HepG2 (cell line): ENCODE data around the gene TRIM6. TPM values are rescaled to one million over a fixed set of nuclear protein-coding genes. Genes with fewer than 3 reads are reported as not detected.

Source experiments
- ATAC-seq: fragments of 200-7000 bp; cut with Tn5 transposase; 3 replicates; pipeline ENCODE4 v1.9.1; 2020; ENCODE audit warnings: mild to moderate bottlenecking, moderate library complexity
- BruUV-seq: library from RNA; stranded (reverse); fragments of 400-500 nt; replicated peaks from 2 replicates; lab custom pipeline; 2021; lab: Mats Ljungman, UMichigan
- CTCF ChIA-PET: fragments of 300-600 bp; formaldehyde crosslinking; extraction: SDS; loops from one replicate; lab custom pipeline; 2021; ENCODE audit warnings: low total read pairs, inconsistent platforms, low intra/inter-chr PET ratio; lab: Yijun Ruan, JAX
- POLR2A ChIA-PET: fragments of 350-600 bp; sonication (Branson Sonifier 250); formaldehyde crosslinking; loops from one replicate; lab custom pipeline; 2020; ENCODE audit warnings: antibody characterized with exemption, inconsistent platforms; lab: Yijun Ruan, JAX
- DNase-seq: peaks from one replicate; pipeline ENCODE4 v3.0.0-alpha.2; 2015; ENCODE audit warnings: low spot score
- FAIRE-seq: peaks from 3 replicates; lab custom pipeline; 2011; peaks lifted over from hg19 to GRCh38; lab: Jason Lieb, UNC
- H2AFZ ChIP-seq: one replicate; pipeline ENCODE4 v1.6.1; 2011; ENCODE audit warnings: low read length, inconsistent platforms
- H3K27ac ChIP-seq: fragments of 300-600 bp; 3 replicates; pipeline ENCODE4 v1.8.0; 2011; ENCODE audit warnings: mixed run types, mild to moderate bottlenecking, mixed read lengths, low read length, inconsistent platforms; ENCODE audit not compliant: insufficient read depth; ENCODE audit errors: extremely low read length
- H3K27me3 ChIP-seq, 2 experiments: fragments of 200-600 bp in 1 of 2; 2 replicates in 1 of 2; 3 replicates in 1 of 2; pipeline versions ENCODE4 v1.6.0 to v1.8.0; 2011; ENCODE audit warnings: low read length in 2 of 2, mild to moderate bottlenecking in 2 of 2, moderate library complexity in 2 of 2, inconsistent platforms in 1 of 2; ENCODE audit not compliant: insufficient read depth in 2 of 2, control insufficient read depth in 1 of 2
- H3K36me3 ChIP-seq, 2 experiments: fragments of 200-600 bp in 1 of 2; replicated peaks in 1 of 2; 2 replicates in 1 of 2; 3 replicates in 1 of 2; pipeline versions ENCODE4 v1.5.1 to v1.8.0; 2011; ENCODE audit warnings: low read length in 2 of 2, inconsistent platforms in 1 of 2; ENCODE audit not compliant: insufficient read depth in 2 of 2, control insufficient read depth in 1 of 2
- H3K4me1 ChIP-seq: 2 replicates; pipeline ENCODE4 v1.5.1; 2012; ENCODE audit warnings: low read length, inconsistent platforms; ENCODE audit not compliant: insufficient read depth
- H3K4me2 ChIP-seq: 2 replicates; pipeline ENCODE4 v1.6.0; 2011; ENCODE audit warnings: low read depth, low read length, inconsistent platforms
- H3K4me3 ChIP-seq, 3 experiments: fragments of 200-600 bp in 1 of 3; sonication (generic), shearing (Covaris generic) in 1 of 3; replicated peaks in 1 of 3; 2 replicates each; pipeline ENCODE4 v1.5.1; 2011 to 2016; ENCODE audit warnings: low read length in 3 of 3, inconsistent platforms in 2 of 3, low read depth in 2 of 3, mild to moderate bottlenecking in 2 of 3, control low read depth in 1 of 3, mixed read lengths in 1 of 3; ENCODE audit not compliant: insufficient read depth in 1 of 3
- H3K79me2 ChIP-seq: one replicate; pipeline ENCODE4 v1.6.1; 2011; ENCODE audit warnings: low read length, inconsistent platforms; ENCODE audit not compliant: insufficient read depth
- H3K9ac ChIP-seq: 2 replicates; pipeline ENCODE4 v1.6.0; 2011; ENCODE audit warnings: mild to moderate bottlenecking, low read depth, low read length, inconsistent platforms; ENCODE audit not compliant: insufficient read depth
- H3K9me3 ChIP-seq: 2 replicates; pipeline ENCODE4 v1.5.1; 2012; ENCODE audit warnings: mild to moderate bottlenecking, low read length
- H4K20me1 ChIP-seq: 2 replicates; pipeline ENCODE4 v1.6.0; 2011; ENCODE audit warnings: inconsistent platforms, mild to moderate bottlenecking, low read length, moderate library complexity; ENCODE audit not compliant: insufficient read depth
- BRD4 ChIP-seq: sonication (generic); formaldehyde crosslinking; IDR thresholded peaks from 2 replicates; pipeline ENCODE4 v1.4.0; 2020; ENCODE audit warnings: missing genetic modification reagents
- ERF ChIP-seq: IDR thresholded peaks from 2 replicates; pipeline ENCODE4 v1.6.1; 2018; ENCODE audit warnings: missing biosample characterization, missing genetic modification reagents
- FOXA3 ChIP-seq: IDR thresholded peaks from 2 replicates; pipeline ENCODE4 v1.6.1; 2016; ENCODE audit warnings: missing genetic modification reagents, missing compliant biosample characterization
- GATA4 ChIP-seq: sonication (generic); IDR thresholded peaks from 2 replicates; pipeline ENCODE4 v1.6.1; 2016; ENCODE audit warnings: antibody characterized with exemption, low read depth, borderline replicate concordance
- HES4 ChIP-seq: sonication (generic); formaldehyde crosslinking; IDR thresholded peaks from 2 replicates; pipeline ENCODE4 v1.9.0; 2021; ENCODE audit warnings: mild to moderate bottlenecking, missing genetic modification reagents, borderline replicate concordance
- JUND ChIP-seq: sonication (generic); formaldehyde crosslinking; IDR thresholded peaks from 2 replicates; pipeline ENCODE4 v1.8.0; 2022; ENCODE audit warnings: mild to moderate bottlenecking, missing genetic modification reagents
- PAF1 ChIP-seq: IDR thresholded peaks from 2 replicates; pipeline ENCODE4 v1.6.1; 2016; ENCODE audit warnings: missing genetic modification reagents, missing compliant biosample characterization
- RARA ChIP-seq: IDR thresholded peaks from 2 replicates; pipeline ENCODE4 v1.6.1; 2016; ENCODE audit warnings: missing genetic modification reagents, missing compliant biosample characterization
- ZNF7 ChIP-seq: IDR thresholded peaks from 2 replicates; pipeline ENCODE4 v1.6.1; 2016; ENCODE audit warnings: missing biosample characterization, missing genetic modification reagents
- ZNF773 ChIP-seq: sonication (generic); formaldehyde crosslinking; IDR thresholded peaks from 2 replicates; pipeline ENCODE4 v1.4.0; 2020; ENCODE audit warnings: missing genetic modification reagents, borderline replicate concordance
- WGBS: methylation state at CpG from one replicate; pipeline ENCODE4 v1.1.6; 2017; ENCODE audit warnings: low lambda C conversion rate; 5-methylcytosine and 5-hydroxymethylcytosine counted together
- in situ Hi-C: cut with HindIII; loops from 2 replicates; pipeline ENCODE4 v1.10.0; 2017; ENCODE audit warnings: low pct_unique_long_range_greater_than_20kb; ENCODE audit not compliant: extremely low pct_ligation_motif_present
- intact Hi-C: fragments of 100-400 bp; cut with micrococcal nuclease; formaldehyde crosslinking; loops from one replicate; pipeline ENCODE4 v1.10.0; 2022; ENCODE audit not compliant: unreplicated experiment
- polyA plus RNA-seq, 8 experiments: library from polyadenylated mRNA; depleted of rRNA in 3 of 8; stranded (reverse) in 7 of 8; unstranded in 1 of 8; fragments of >200 nt; fragmentation: Illumina TruSeq in 4 of 8; extraction: Trizol in 4 of 8; gene quantifications; 2 replicates each; pipeline versions ENCODE4 v1.2.1 to v1.2.3, GENCODE V29; 2011 to 2016; ENCODE audit warnings: low read depth in 4 of 8, missing spikeins in 1 of 8, mixed read lengths in 1 of 8; ENCODE audit not compliant: insufficient read depth in 1 of 8
- total RNA-seq, 5 experiments: library from RNA; depleted of rRNA; stranded (reverse); fragments of >200 nt; fragmentation: Illumina TruSeq; extraction: Trizol; gene quantifications; 2 replicates each; pipeline ENCODE4 v1.2.3, GENCODE V29; 2016; ENCODE audit warnings: low read depth in 1 of 5
- TF ChIP-seq, protein P1 (sequence below): sonication (generic); IDR thresholded peaks from 2 replicates; pipeline ENCODE4 v1.6.1; 2016; ENCODE audit warnings: low read depth, borderline replicate concordance
- TF ChIP-seq, protein P2 (sequence below): sonication (generic); formaldehyde crosslinking; IDR thresholded peaks from 2 replicates; pipeline ENCODE4 v1.5.0; 2020; ENCODE audit warnings: missing genetic modification reagents
- TF ChIP-seq, protein P3 (sequence below), 2 experiments: fragments of 450-650 bp in 1 of 2; sonication (generic) in 1 of 2; formaldehyde crosslinking in 1 of 2; IDR thresholded peaks; 2 replicates each; pipeline versions ENCODE4 v1.6.1 to v1.8.0; 2016 to 2022; ENCODE audit warnings: antibody characterized with exemption in 1 of 2, mild to moderate bottlenecking in 1 of 2, missing genetic modification reagents in 1 of 2

Gene TRIM6
- total and polyA plus RNA-seq, 2 of the 13 experiments (the other 11 are each of a cell fraction or from before 2014, with no cell fraction given) = not detected

DNA sequence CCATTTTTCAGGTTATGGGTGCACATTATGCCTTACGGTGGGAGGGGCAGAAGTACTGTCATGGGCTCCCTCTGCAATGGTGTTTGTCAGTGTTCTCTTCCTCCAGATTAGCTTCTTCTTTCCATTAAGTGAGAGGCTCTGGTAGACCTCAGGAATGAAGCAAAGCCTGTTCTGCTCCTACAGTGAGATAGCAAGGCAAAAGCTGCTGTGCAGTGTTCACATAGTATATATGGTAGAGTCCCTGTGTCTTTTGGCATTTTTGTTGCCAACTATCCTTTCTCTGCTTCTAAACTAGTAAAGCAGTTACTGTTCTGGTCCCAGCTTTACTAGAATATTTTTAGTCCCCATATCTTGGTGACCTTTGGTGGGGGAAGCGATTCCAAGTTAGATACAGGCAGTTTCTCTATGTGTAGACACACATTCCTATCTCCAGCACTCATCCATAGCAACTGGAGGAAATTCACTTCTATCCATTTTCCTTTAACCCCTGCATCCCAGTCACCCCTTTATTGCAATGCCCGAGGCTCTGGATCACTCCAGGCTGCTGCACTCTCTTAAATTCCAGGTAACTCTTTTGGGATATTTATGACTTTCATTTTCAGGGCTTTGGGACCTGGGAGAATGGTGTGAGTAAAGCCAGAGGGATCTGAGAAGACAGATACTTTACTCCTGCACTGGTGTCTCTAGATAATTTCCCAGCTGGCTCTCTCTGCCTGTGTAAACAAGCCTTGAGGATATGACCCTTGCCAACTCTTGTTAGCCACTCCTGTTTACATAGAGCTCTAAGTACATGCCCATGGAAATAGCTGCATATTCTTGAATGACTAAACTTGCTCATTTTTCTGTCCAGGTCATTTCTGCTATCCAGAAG, 24.4 kb downstream of the TRIM6 start:
- no peak for FAIRE-seq
- intact Hi-C loops (no loop called here), in situ Hi-C loops (no loop called here)
- no peaks in the 10 kb centered on the region for H3K36me3 ChIP-seq
- CTCF ChIA-PET = no interaction called here
- peak; percentile 72 for ATAC-seq
- WGBS = 21% methylated on average over 3 of the region's 3 CpGs
- no peak overlapping the region for H3K4me3 ChIP-seq
- no peak overlapping the region for H3K9ac ChIP-seq
- peak; percentile 42 for DNase-seq
- H3K9me3 ChIP-seq = no peaks in the 10 kb centered on the region
- peaks cover 23% of the 10 kb centered on the region for H3K4me1 ChIP-seq
- H3K79me2 ChIP-seq = no peaks in the 10 kb centered on the region
- H2AFZ ChIP-seq = no peak overlapping the region
- H3K27me3 ChIP-seq = 0 out of 5 replicates have a peak, but pooled peaks cover 0 to 5% of the 10 kb centered on the region in 2 experiments
- H3K27ac ChIP-seq = no peak overlapping the region
- no peaks in the 10 kb centered on the region for H4K20me1 ChIP-seq
- no TSS peak for BruUV-seq
- no peak overlapping the region for H3K4me2 ChIP-seq
- POLR2A ChIA-PET = no interaction called here
- TF ChIP-seq FOXA3 (peak; percentile 84), ZNF773 (CRISPR knock-in tag) (no peak), ZNF7 (peak; percentile 82), BRD4 (CRISPR knock-in tag) (no peak), HES4 (CRISPR knock-in tag) (no peak), PAF1 (no peak), RARA (CRISPR knock-in tag) (peak; percentile 50), JUND (CRISPR knock-in tag) (no peak), ERF (CRISPR knock-in tag) (no peak), GATA4 (no peak)
- TF ChIP-seq, protein P1, sequence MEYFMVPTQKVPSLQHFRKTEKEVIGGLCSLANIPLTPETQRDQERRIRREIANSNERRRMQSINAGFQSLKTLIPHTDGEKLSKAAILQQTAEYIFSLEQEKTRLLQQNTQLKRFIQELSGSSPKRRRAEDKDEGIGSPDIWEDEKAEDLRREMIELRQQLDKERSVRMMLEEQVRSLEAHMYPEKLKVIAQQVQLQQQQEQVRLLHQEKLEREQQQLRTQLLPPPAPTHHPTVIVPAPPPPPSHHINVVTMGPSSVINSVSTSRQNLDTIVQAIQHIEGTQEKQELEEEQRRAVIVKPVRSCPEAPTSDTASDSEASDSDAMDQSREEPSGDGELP = peak; percentile 43; the same call in 1 of the 2 replicates
- TF ChIP-seq, protein P2, sequence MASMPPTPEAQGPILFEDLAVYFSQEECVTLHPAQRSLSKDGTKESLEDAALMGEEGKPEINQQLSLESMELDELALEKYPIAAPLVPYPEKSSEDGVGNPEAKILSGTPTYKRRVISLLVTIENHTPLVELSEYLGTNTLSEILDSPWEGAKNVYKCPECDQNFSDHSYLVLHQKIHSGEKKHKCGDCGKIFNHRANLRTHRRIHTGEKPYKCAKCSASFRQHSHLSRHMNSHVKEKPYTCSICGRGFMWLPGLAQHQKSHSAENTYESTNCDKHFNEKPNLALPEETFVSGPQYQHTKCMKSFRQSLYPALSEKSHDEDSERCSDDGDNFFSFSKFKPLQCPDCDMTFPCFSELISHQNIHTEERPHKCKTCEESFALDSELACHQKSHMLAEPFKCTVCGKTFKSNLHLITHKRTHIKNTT (CRISPR knock-in tag) = no peak
- TF ChIP-seq, protein P3, sequence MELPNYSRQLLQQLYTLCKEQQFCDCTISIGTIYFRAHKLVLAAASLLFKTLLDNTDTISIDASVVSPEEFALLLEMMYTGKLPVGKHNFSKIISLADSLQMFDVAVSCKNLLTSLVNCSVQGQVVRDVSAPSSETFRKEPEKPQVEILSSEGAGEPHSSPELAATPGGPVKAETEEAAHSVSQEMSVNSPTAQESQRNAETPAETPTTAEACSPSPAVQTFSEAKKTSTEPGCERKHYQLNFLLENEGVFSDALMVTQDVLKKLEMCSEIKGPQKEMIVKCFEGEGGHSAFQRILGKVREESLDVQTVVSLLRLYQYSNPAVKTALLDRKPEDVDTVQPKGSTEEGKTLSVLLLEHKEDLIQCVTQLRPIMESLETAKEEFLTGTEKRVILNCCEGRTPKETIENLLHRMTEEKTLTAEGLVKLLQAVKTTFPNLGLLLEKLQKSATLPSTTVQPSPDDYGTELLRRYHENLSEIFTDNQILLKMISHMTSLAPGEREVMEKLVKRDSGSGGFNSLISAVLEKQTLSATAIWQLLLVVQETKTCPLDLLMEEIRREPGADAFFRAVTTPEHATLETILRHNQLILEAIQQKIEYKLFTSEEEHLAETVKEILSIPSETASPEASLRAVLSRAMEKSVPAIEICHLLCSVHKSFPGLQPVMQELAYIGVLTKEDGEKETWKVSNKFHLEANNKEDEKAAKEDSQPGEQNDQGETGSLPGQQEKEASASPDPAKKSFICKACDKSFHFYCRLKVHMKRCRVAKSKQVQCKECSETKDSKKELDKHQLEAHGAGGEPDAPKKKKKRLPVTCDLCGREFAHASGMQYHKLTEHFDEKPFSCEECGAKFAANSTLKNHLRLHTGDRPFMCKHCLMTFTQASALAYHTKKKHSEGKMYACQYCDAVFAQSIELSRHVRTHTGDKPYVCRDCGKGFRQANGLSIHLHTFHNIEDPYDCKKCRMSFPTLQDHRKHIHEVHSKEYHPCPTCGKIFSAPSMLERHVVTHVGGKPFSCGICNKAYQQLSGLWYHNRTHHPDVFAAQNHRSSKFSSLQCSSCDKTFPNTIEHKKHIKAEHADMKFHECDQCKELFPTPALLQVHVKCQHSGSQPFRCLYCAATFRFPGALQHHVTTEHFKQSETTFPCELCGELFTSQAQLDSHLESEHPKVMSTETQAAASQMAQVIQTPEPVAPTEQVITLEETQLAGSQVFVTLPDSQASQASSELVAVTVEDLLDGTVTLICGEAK (IDR thresholded peaks at IDR 0.05) = no peak
- TF ChIP-seq, protein P3 (CRISPR knock-in tag; IDR thresholded peaks at IDR 0.05) = no peak
